GM12875 (cell line): ENCODE measurements around the gene GDNF.

Experiments used
- H3K4me3 ChIP-seq: one replicate; pipeline ENCODE4 v1.5.1; 2011; ENCODE audit warnings: low read depth, low read length, control low read depth
- TF ChIP-seq, protein P1 (sequence below): IDR thresholded peaks from 2 replicates; pipeline ENCODE4 v1.5.1; 2011; ENCODE audit warnings: low read depth, mild to moderate bottlenecking, control low read depth, inconsistent platforms, low read length, moderate library complexity, borderline replicate concordance; ENCODE audit not compliant: insufficient read depth

GDNF gene

DNA sequence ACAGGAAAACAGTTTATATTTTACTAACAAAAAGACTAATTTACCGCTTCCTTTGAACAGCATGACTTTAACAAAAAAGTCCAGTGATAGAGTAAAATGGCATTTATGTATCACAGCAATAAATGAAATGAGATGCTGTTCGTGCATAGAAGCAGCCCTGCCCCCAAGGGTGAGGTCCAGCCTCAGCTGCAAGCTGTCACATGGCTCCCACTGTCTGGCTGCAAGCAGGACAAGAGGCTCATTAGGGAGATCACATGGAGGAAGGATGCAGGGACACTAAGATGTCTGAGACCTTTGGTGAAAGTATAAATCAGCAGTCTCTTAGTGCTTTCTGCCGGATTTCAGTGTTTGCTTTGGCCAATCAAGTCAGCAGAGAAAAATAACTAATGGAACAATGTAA is 23.0 kb downstream of the GDNF start:
- H3K4me3 ChIP-seq = no peak overlapping the region
- TF ChIP-seq, protein P1, sequence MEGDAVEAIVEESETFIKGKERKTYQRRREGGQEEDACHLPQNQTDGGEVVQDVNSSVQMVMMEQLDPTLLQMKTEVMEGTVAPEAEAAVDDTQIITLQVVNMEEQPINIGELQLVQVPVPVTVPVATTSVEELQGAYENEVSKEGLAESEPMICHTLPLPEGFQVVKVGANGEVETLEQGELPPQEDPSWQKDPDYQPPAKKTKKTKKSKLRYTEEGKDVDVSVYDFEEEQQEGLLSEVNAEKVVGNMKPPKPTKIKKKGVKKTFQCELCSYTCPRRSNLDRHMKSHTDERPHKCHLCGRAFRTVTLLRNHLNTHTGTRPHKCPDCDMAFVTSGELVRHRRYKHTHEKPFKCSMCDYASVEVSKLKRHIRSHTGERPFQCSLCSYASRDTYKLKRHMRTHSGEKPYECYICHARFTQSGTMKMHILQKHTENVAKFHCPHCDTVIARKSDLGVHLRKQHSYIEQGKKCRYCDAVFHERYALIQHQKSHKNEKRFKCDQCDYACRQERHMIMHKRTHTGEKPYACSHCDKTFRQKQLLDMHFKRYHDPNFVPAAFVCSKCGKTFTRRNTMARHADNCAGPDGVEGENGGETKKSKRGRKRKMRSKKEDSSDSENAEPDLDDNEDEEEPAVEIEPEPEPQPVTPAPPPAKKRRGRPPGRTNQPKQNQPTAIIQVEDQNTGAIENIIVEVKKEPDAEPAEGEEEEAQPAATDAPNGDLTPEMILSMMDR = no peak

DNA sequence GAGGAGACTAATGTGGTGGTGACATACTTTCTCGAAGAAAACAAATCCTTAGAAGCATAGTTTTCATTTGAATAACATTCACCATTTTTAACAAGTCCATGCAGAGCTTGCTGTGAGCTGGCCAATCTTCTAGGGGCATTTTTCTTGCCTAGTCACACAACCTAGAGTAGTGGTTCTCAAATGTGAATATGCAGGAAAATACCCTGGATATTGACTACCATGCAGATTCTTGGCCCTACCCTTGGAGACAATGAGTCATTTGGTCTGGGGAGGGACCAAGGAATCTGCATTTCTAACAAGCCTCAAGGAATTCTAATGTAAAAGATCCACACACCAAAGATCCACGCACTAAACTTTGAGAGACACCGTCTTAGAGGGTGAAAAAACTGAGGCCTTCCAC is 23.5 kb downstream of the GDNF start:
- TF ChIP-seq, protein P1 = no peak
- H3K4me3 ChIP-seq = no peak overlapping the region

DNA sequence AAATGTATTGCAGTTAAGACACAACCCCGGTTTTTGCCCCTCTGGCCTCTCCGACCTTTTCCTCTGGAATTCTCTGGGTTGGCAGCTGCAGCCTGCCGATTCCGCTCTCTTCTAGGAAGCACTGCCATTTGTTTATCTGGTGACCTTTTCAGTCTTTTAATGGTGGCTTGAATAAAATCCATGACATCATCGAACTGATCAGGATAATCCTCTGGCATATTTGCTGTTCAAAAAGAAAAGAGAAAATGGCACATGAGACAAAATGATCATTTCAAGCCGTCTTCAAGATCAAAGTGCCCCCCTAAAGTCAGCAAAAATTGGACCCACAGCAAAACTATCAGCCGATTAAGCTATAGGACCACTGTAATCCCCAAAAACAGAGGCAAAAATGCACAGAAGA is 23.9 kb downstream of the GDNF start:
- no peak overlapping the region for H3K4me3 ChIP-seq
- TF ChIP-seq, protein P1 = no peak

DNA sequence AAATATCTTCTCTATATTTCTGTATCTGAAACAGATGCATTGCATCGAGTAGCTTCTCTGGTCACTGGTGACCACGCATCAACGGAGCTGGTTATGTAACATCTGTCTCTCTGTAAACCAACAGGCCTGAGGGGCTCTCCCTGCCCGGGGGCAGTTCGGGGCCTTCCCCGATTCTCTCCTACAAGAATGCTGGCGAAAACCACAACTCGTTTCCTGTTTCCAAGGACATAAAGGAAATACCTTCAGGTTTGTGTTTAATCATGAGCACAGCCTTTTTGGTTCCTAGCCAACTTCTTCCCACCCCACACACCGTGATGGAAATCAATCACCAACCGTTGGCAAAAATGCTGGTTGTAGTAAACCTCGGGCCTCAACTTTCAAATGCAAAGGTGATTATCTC is 25.1 kb downstream of the GDNF start:
- TF ChIP-seq, protein P1 = no peak
- H3K4me3 ChIP-seq = no peak overlapping the region

DNA sequence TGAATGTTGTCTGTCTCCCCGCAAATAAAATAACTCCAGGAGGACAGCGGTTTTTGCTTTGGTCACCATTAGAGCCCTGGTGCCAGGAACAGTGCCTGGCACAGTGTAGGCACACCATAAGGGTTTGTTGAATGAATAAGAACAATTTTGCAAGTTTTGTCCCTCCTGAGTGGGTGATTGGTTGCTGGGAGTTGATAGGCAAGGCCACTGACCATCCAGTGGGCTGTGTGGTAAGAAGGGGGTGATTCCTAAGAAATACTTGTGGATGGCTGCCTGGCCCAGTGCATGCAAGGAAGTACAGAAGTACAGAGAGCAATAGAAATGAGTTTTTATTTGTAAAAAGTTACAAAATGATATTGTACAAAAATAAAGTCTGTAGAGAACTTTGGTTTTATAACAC is 27.5 kb downstream of the GDNF start:
- TF ChIP-seq, protein P1 = no peak
- H3K4me3 ChIP-seq = no peak overlapping the region

DNA sequence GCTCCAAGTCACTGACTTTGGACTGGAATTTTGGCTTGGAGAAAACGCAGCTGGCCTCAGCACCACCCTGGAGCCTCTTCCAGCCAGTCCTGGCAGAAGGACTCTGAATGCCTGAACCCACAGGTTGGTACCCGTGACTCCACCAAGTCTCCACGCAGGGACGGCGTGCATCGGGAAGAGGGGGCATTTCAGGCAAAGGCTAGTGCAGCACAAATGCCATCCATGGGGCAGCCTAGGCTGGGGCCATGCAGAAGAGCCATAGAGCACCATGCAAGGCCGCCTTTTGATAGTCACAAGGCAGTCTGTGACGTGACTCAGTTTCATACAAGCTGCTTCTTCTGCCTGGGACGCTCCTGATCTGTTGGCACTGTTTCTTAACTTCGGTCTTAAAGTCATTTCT is 28.0 kb downstream of the GDNF start:
- no peak overlapping the region for H3K4me3 ChIP-seq
- TF ChIP-seq, protein P1 = no peak

DNA sequence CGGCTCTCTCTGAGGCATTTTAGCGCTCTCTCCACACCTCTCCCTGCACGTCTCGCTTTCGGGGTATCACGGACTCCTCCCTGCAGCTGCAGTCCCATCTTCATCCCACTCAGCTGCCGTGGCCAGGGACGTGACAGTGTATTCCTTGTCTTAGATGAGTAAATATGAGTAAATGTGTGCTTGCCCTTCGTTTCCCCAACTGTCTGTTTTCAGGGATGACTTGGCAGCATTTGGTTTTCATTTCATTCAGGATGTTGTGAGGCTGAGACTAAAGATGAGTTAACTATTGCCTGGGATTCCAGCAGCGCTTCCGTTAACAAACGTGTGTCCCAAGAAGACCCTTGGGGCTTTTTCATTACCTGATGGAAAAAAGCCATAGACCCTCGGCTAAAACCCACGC is 29.5 kb downstream of the GDNF start:
- H3K4me3 ChIP-seq = no peak overlapping the region
- TF ChIP-seq, protein P1 = no peak
